DMS153 (cell line): ENCODE results near the gene LPGAT1.
"Not testable (repeated sequence)": the region's sequence is repeated elsewhere in the genome, so short reads cannot be mapped to it uniquely, and the experiment has no call there.

ENCODE experiments used
- DNase-seq: peaks from one replicate; lab custom pipeline; 2025; lab: John Stamatoyannopoulos, UW

Gene LPGAT1

DNA sequence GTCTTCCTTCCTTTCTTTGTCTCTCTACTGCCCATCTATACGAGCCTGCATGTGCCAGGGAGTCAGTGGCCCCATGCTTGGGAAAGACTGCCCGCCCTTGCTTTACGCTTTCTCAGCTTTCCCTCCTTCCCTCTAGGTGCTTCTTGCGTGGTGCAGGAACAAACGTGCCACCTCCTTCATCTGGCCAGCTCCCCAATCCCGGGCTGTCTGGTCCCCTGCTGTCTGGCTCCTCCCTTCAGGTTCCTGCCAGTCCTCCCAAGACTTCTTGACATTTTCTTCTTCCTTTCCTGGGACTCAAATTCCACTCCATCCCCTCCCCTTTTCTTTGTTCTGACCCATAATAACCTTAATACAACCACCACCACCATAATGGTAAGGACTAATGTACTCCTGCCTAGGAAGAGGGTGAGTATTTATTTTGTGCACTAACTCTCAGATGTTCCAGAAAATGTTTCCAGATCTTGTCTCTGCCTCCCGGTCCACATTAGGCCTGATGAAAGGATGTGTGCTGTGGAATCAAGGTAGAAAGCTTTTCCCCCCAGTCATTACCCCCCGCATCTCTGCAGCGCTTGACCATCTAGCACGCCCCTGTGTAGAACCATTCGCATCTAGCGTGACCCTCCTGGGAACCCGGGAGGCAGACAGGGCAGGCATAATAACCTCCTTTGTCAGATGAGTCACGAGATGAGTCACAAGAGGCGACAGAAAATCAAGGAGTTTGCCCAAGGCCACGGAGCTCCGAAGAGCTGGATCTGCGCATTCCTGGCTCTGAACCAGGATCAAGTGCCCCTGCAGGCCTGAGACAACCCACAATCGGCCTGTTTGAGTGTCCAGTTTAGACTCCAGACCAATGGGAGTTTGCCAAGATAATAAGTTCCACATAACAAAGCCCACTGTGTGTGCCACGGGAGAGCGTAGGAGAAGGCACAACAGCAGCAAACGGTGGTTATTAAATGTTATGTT, 95.1 kb downstream of the LPGAT1 start:
- peak; percentile 34 for DNase-seq

DNA sequence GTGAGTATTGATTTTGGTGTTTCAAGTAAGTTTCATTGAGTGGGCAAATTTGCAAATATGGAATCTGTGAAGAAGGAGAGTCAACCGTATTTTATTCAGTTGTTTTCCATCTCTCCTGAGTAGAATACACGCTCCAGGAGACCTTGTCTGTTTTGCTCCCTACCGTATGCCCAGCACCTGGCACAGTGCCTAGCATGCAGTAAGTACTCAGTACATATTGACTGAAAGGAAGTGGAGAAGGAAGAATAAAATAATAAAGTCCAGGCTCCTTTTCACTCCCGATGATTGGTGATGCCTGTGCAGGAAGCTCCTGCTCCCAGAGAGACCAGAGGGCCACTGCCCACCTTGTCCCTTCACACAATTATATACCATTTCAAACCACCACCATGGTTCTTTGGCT, 95.8 kb downstream of the LPGAT1 start:
- peak; percentile 97 for DNase-seq

DNA sequence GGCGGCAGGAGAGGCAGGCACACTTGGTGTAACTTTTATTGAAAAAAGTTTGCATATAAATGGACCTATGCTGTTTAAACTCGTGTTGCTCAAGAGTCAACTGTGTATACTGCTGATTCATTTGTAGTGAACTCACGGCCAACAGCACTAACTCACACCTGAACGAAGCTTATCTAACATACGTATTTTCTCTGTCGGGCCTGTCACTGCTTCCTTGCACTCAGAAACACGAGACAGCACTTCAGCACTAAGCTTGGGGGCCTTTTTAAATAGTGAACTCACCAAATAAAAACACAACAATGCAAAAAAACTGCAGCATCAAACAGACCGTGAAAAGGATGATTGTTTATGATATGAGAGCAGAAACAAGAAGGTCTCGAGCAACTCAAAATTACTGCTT, 96.2 kb downstream of the LPGAT1 start:
- peak; percentile 67 for DNase-seq

DNA sequence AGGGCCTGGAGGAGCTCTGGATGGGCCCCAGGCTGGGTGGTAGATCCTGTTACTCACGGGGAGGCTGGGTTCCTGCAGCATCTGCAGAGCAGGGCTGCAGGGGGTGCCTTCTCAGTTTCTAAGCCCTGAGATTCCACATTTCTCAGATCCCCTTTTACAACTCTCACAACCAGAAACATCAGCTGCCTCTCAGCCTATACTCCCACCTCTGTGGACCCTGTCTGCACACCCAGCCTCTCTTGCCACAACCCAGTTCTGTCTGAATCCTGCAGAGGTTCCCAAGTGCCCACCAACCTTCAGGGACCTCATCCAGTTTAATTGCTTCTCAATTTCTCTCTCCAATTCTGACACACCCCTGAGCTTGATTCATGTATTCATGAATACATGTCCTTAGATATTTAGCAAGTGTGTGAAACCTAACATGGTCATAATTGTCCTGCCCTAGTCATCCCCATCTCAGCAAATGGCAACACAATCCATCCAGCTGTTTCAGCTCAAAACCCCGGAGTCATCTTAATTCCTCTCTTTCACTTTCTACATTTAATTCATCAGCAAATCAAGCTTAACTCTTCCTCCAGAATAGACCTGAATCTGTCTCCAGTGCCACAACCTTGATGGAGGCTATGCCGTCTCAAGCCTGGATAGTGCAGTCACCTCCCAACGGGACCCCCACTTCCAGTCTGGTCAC, 98.1 kb downstream of the LPGAT1 start:
- DNase-seq: no peak

DNA sequence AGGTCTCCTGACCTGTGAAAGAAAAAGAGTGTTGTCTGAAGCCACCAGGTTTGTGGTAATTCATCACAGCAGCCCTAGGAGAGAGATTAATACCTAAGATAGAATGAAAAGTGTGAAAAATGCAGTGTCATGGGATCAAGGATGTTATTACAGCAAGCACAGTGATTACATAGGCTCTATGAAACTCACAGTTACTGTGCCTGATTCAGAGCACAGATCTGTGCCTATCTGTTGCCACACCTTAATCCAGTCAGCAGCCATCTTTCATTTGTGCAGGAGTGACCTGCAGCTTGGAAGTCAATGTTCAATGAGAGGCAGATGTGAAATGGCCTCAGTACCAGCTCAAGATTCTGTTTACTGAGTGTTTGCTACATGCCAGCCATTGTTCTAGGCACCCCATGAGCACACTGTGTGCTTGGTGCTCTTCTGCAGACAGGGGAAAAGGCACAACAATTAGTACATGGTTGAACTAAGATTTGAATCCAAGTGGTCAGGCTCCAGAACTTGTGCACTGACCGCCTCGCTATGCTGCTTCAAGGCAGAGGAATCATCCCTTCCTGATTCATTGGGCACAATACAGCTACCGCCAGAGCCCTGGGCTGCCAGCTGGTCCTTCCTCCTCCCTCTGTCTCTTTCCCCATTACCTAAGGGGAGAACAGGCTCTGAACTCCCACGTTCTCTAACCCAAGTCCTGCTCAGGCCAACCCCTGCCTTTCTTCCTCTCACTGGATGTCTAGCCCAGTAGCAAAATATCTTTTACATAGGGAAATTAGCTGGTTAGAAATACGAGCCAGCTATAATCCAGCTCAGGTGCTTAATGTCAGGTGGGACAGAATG, 98.9 kb downstream of the LPGAT1 start:
- DNase-seq: no peak

DNA sequence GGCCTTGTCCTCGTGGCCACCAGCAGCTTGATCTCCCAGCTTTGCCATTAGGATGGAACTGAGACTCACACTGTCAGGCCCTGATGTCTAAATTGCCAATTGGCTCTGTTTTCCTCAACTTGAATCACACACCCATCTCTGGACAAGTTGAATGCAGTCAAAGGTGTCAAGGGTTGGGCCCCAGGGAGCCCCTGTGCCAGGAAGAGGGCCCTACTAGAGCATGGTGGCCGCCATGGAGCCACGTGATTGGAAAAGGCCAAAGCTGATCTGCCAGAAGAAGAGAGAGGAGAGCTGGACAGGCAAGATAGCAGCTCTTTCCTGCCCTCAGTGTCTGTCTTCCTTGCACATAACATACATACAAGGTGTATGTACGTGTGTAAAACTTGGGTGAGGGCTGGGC, 100.2 kb downstream of the LPGAT1 start:
- DNase-seq: no peak

DNA sequence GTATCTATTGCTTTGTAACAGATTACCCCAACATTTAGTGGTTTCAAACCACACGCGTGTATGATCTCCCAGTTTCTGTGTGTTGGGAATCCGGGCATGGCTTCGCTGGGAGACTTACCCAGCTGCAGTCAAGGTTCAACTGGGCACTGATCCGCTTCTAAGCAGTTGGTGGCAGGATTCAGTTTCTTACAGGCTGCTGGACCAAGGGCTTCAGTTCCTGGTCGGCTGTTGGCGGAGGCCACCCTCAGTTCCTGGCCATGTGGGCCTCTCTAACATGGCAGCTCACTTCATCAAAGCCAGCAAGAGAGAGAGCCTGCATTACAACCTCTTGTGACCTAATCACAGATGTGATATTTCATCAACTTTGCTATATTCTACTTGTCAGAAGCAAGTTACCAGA, 101.3 kb downstream of the LPGAT1 start:
- no peak for DNase-seq

DNA sequence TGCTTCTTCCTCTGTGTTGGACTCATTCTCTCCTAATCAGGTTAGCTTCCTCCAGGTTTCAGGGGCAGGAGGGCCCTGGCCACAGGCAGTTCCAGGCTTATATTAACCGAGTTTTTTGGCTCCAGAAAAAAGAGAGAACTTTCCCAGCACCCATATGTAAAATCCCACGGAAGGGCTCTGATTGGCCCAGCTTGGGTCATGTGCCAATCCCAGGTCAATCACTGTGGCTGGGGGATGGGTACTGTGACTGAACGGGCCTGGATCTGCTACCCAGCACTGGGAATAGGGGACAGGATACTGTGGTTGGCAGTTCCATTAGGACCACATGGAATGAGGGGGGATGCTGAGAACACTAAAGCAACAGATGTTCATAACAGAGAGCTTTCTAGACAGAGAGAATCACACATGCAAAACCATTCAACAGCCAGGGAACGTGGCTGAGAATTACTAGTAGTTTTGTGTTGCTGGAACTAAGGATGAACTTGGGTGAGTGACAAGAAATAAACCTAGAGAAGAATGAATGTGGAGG, 104.0 kb downstream of the LPGAT1 start:
- no peak for DNase-seq

DNA sequence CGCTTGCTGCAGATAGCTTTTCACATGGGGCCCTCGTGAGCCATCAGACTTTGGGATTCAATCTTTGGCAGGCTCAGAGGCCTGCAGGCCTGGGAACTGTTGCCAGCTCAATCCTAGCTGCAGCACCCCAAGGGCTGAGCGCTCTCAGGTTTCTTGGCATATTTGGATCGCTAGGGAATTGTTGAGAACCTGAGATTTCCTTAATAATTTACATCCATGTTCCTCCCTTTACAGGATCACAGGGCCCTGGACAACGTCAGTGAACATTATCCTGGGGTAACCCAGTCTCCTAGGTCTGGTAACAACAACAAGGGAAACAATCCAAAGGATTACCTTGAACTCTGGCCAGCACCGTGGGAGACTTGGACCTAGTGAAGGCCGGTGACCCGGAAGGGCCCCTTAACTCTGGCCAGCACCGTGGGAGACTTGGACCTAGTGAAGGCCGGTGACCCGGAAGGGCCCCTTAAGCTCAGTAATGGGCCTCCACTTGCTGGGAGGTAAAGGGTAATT, 105.8 kb downstream of the LPGAT1 start:
- DNase-seq: no peak

DNA sequence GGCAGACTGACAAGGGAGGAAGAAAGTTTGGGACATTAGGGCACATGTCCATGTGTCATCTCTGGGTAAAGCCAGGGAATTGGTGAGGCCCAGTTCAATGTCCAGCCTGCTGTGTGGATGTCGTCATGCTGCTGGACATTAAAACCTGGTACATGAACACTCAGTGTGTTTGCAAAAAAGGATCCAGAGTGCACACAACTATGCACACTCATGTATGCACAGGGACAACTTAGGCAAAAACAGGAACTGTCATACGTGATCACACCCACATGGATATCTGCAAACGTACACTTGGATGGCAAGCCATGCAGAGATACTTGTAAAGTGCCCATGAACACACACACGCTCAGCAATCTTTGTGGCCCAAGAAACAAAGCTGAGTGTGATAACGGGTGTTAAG, 107.3 kb downstream of the LPGAT1 start:
- no peak for DNase-seq

DNA sequence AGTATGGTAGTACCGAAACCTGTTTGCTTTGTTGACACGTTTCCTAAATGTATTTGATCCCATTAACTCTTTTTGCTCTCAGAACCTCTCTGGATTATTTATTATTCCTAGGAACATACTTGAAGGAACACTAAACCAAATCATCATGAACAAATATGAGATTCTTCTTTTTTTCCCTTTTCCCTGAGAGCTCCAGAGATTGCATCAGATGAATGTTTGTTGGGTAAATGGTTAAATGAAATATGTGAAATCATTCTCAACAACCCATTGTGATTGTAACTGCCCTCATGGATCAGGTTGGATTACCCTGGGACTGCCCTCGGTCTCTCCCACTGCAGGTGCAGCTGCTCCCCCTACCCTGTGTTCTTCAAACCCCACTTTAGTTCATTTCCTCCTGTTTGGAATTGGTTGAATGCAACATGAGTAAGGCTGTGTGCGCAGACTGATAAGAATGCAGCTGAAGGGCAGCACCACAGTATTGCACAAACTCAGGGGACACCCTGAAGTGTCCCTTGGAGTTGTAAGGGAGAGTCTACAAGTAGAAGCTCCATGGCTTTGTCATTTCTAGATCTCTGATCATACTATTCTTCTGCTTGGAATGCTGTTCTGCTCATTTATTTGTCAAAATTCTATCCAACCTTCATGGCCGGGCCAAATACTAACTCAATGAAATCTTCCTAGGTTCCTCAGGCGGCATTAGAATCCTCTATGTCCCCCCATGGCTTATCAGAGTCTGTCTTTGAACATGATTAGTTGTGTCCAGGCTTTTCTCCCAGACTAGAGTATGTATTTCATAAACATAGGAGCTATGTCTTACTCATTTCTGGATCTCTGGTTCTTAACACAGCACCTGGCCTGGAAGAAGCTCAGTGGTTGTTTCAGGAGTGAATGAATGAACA, 108.0 kb downstream of the LPGAT1 start:
- no peak for DNase-seq

DNA sequence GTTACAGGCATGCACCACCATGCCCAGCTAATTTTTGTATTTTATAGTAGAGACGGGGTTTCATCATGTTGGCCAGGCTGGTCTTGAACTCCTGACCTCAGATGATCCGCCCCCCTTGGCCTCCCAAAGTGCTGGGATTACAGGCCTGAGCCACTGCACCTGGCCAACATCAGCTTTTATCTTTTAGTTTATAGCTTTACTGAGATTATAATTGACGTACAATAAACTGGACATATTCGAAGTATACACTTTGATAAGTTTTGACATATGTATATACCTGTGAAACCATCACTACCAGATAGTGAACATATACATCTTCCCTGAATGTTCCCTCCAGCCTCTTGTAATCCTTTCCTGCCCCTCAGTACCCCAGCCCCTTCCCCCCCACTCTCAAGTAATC, 114.0 kb downstream of the LPGAT1 start:
- not testable (repeated sequence) for DNase-seq

DNA sequence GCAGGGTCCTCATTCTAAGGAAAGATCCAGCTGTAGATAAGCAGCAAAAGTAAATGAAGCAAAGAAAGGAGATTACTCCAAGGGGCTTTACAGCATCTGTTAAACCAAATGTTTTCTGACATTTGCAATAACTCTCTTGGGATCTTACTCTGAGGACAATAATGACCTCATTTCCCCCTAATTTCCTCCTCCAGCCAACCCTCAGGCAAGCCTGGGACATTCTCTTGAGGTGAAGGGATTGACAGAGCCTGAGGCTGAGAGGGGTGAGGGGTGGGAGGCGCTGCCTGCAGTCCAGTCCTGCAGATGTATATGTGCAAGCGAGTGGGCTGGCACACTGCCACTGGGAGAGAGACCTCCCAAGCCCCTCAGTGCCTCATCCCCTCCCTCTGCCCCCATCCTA, 114.6 kb downstream of the LPGAT1 start:
- no peak for DNase-seq

DNA sequence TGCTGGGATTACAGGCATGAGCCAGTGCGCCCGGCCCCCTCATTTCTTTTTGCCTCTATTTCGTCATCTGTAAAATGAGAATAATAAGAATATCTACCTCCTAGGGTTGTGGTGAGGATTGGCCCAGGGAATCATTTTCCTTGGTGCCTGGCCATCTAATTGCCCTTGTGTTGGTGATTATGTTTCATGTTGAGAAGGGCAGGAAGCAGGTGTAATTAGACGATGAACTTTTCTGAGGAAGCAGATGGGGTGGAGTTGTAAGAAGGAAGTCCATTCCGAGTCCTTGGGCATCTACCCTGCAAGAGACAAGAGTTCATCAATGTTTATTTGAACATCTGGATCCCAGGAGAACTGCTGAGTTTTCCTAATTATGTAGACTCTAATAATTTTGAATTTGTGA, 116.4 kb downstream of the LPGAT1 start:
- DNase-seq: no peak

DNA sequence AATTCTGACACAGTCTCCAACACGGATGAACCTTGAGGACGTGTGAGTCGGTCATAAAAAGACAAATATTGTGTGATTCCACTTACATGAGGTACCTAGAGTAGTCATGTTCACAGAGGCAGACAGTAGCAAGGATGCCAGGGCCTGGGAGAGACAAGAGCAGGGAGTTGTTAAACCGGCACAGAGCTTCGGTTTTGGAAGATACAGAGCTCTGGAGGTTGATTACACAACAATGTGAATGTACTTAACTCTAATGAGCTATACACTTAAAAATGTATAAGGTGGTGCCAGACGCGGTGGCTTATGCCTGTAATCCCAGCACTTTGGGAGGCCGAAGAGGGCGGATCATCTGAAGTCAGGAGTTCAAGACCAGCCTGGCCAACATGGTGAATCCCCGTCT, 117.3 kb downstream of the LPGAT1 start:
- no peak for DNase-seq

DNA sequence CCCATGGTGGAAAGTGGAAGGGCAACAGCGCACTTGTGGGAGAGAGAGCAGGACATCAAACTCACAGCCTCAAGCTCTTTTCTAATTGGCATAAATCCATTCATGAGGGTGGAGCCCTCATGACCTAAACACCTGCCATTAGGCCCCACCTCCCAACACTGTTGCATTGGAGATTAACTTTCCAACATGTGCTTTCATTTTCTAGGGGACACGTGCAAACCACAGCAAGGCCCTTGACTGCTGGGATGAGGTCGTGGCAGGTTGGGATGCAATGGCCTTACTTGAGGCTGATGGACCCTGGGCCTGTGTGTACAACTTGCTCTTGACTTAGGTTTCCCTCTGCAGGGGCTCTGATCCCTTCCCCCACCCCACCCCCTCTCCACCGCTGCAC, 119.3 kb downstream of the LPGAT1 start:
- DNase-seq: no peak

DNA sequence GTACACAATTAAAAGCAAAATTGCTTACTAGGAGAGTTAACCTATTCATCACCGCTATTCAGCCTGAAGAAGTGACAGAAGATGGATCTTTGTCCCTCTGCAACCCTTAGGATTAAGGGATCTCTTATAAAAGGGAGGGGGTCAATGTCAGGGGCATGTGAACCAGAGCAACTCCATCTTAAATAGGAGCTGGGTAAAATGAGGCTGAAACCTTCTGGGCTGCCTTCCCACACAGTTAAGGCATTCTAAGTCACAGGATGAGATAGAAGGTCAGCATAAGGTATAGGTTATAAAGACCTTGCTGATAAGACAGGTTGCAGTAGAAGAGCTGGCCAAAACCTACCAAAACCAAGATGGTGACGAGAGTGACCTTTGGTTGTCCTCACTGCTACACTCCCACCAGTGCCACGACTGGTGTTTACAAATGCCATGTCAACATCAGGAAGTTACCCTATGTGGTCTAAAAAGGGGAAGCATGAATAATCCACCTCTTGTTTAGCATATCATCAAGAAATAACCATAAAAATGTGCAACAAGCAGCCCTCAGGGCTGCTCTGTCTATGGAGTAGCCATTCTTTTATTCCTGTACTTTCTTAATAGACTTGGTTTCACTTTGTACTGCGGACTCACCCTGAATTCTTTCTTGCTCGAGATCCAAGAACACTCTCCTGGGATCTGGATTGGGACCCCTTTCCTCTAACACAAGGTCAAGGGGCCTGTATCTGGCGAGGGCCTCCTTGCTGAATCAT, 119.8 kb downstream of the LPGAT1 start:
- DNase-seq: no peak

DNA sequence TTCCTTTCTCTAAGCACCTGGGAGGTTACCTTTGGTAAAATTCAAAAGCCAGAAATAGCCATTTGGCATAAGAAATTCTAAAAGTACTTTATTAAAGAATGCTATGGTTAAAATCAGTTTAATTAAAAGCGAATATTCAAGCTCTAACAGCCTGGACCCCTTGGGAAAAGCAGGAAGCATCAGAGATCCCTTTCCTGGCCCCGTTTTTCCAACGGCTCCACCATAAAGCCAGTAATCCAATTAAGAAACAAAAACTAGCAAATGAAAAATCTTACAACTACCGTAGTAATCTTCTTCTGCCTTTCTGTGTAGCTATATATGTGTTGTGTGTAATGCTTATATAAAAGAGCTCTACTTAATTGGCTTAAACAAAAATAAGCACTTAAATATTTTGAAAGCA, 121.6 kb downstream of the LPGAT1 start:
- no peak for DNase-seq

DNA sequence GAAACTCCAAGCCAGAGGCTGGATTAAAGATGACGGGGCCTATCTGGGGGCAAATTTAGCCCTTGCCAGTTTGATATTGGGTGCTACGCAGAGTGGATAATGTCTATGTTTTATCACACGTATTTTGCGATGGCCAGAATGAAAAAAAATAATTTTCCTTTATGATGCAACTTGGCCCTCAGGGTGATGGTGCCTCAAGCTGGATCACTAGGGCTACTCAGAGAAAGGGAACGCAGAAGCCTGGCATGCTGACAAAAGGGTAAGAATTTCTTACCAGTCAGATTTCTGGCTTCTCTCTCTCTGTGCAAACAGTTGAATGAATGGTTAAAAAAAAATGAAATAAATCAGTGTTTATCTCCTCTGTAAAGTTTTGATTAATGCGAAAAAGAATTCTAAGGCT, 122.6 kb downstream of the LPGAT1 start:
- DNase-seq: no peak

DNA sequence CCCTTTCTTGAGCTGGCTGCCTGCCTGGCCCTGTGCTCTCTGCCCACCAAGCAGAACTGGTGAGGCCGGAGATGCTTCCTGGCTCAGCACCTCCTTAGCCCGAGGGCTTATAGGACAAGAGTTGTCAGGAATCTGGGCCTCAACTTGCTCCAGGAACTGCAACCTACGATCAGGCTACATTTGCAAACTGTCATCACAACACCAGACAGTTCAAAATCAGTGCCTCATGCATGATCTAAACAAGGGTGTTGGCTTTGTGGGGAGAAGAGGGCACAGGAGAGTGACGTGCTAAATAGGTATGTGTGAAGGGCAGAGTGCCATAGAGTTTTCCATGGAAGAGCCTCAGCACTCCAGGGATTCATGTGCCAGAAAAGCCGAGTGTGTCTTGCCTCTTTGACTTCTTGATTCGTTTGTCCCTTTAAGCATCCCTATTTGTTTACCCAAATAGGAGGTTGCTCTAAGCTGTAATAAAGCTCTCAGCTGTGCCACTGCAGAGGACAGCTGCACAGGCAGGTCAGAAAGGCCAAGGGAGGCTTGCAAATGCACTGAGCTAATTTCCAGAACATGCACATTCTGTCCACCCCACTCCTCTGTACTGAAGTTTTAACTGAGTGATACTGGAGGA, 125.0 kb downstream of the LPGAT1 start:
- no peak for DNase-seq
